Osteoblast (primary cell): ENCODE measurements around the gene CCDC28A. TPM values are rescaled to one million over a fixed set of nuclear protein-coding genes. Genes with fewer than 3 reads are reported as not detected.

Experiments used
- DNase-seq: peaks from one replicate; pipeline ENCODE4 v3.0.0; 2011; ENCODE audit warnings: low spot score, mixed read lengths; ENCODE audit not compliant: insufficient read length; ENCODE audit errors: missing footprints
- H2AFZ ChIP-seq: 2 replicates; pipeline ENCODE4 v1.6.0; 2011; ENCODE audit warnings: mild to moderate bottlenecking, low read length
- H3K27ac ChIP-seq: 2 replicates; pipeline ENCODE4 v1.5.1; 2011; ENCODE audit warnings: mild to moderate bottlenecking, low read depth, low read length, moderate library complexity
- H3K27me3 ChIP-seq: 2 replicates; pipeline ENCODE4 v1.6.0; 2012; ENCODE audit warnings: mild to moderate bottlenecking, control low read depth, inconsistent platforms, low read length, moderate library complexity; ENCODE audit not compliant: insufficient read depth
- H3K36me3 ChIP-seq: 2 replicates; pipeline ENCODE4 v1.5.1; 2011; ENCODE audit warnings: mild to moderate bottlenecking, low read length, control low read depth, moderate library complexity; ENCODE audit not compliant: insufficient read depth
- H3K4me1 ChIP-seq: 2 replicates; pipeline ENCODE4 v1.5.1; 2011; ENCODE audit warnings: mild to moderate bottlenecking, low read length, control low read depth, moderate library complexity; ENCODE audit not compliant: insufficient read depth
- H3K4me2 ChIP-seq: 2 replicates; pipeline ENCODE4 v1.6.0; 2011; ENCODE audit warnings: mild to moderate bottlenecking, low read length; ENCODE audit not compliant: insufficient read depth
- H3K4me3 ChIP-seq: fragments of 200-600 bp; sonication (generic); 3 replicates; pipeline ENCODE4 v1.5.1; 2012; ENCODE audit warnings: mild to moderate bottlenecking, low read length, inconsistent platforms; ENCODE audit not compliant: insufficient read depth
- H3K79me2 ChIP-seq: 2 replicates; pipeline ENCODE4 v1.6.0; 2012; ENCODE audit warnings: mild to moderate bottlenecking, low read length, control low read depth, inconsistent platforms; ENCODE audit not compliant: insufficient read depth
- H3K9me3 ChIP-seq: 2 replicates; pipeline ENCODE4 v1.5.1; 2011; ENCODE audit warnings: low read depth, low read length, control low read depth
- H4K20me1 ChIP-seq: 2 replicates; pipeline ENCODE4 v1.6.0; 2012; ENCODE audit warnings: mild to moderate bottlenecking, low read length, control low read depth; ENCODE audit not compliant: insufficient read depth
- CTCF ChIP-seq: IDR thresholded peaks from 2 replicates; pipeline ENCODE4 v1.5.1; 2011; ENCODE audit warnings: mild to moderate bottlenecking, low read depth, low read length, moderate library complexity; ENCODE audit errors: extremely low read depth
- total RNA-seq: library from RNA; depleted of rRNA; stranded (reverse); fragments of >200 nt; gene quantifications from 2 replicates; pipeline ENCODE4 v1.2.3, GENCODE V29; 2012

CCDC28A gene
- total RNA-seq, 1 donor: 11.2 TPM

GRCh38 chr6:138806889-138807288, 33.3 kb downstream of the CCDC28A start:
- Histone ChIP-seq H3K9me3 (no peaks in the 10 kb centered on the region), H3K27ac (no peak overlapping the region), H2AFZ (no peak overlapping the region), H3K79me2 (no peaks in the 10 kb centered on the region), H3K4me3 (no peak overlapping the region), H3K4me2 (no peak overlapping the region), H4K20me1 (no peaks in the 10 kb centered on the region), H3K27me3 (peaks cover 2% of the 10 kb centered on the region), H3K4me1 (no peaks in the 10 kb centered on the region), H3K36me3 (no peaks in the 10 kb centered on the region)
- no peak for DNase-seq
- no peak for TF ChIP-seq CTCF

- Histone ChIP-seq H2AFZ (no peak overlapping the region), H4K20me1 (no peaks in the 10 kb centered on the region), H3K4me1 (no peaks in the 10 kb centered on the region), H3K9me3 (no peaks in the 10 kb centered on the region), H3K4me3 (no peak overlapping the region), H3K27me3 (peaks cover 2% of the 10 kb centered on the region), H3K36me3 (no peaks in the 10 kb centered on the region), H3K4me2 (no peak overlapping the region), H3K79me2 (no peaks in the 10 kb centered on the region), H3K27ac (no peak overlapping the region)
- DNase-seq: no peak
- no peak for TF ChIP-seq CTCF
Measured at GRCh38 chr6:138809677-138810076, 36.1 kb downstream of the CCDC28A start.

GRCh38 chr6:138811866-138812265, 38.3 kb downstream of the CCDC28A start:
- no peaks in the 10 kb centered on the region for H3K4me1 ChIP-seq
- no peaks in the 10 kb centered on the region for H3K27me3 ChIP-seq
- TF ChIP-seq CTCF: no peak

GRCh38 chr6:138814179-138814834, 40.7 kb downstream of the CCDC28A start:
- H3K27ac ChIP-seq: no peak overlapping the region
- H3K9me3 ChIP-seq: no peaks in the 10 kb centered on the region
- H2AFZ ChIP-seq: no peak overlapping the region
- H3K27me3 ChIP-seq: no peaks in the 10 kb centered on the region
- H4K20me1 ChIP-seq: no peaks in the 10 kb centered on the region
- H3K36me3 ChIP-seq: no peaks in the 10 kb centered on the region
- DNase-seq: no peak
- no peak for TF ChIP-seq CTCF
- no peak overlapping the region for H3K4me3 ChIP-seq
- peaks cover 9% of the 10 kb centered on the region for H3K4me1 ChIP-seq
- no peak overlapping the region for H3K4me2 ChIP-seq
- no peaks in the 10 kb centered on the region for H3K79me2 ChIP-seq

More at GRCh38 chr6:138811866-138812265, 38.3 kb downstream of the CCDC28A start:
- Histone ChIP-seq H3K4me3 (no peak overlapping the region), H3K9me3 (no peaks in the 10 kb centered on the region), H4K20me1 (no peaks in the 10 kb centered on the region), H2AFZ (no peak overlapping the region), H3K4me2 (no peak overlapping the region), H3K36me3 (no peaks in the 10 kb centered on the region), H3K27ac (no peak overlapping the region), H3K79me2 (no peaks in the 10 kb centered on the region)
- no peak for DNase-seq
